ENCODE results near the gene ENG.
"Not testable (repeated sequence)": the region's sequence is repeated elsewhere in the genome, so short reads cannot be mapped to it uniquely, and the experiment has no call there.

Gene ENG

GRCh38 chr9:127790094-127790855, 64.2 kb downstream of the ENG start:
- no peak for FAIRE-seq

- no peak for FAIRE-seq
Measured at GRCh38 chr9:127789179-127789578, 65.3 kb downstream of the ENG start.

- no peak for FAIRE-seq
Measured at GRCh38 chr9:127788337-127789011, 66.0 kb downstream of the ENG start.

- no peak for FAIRE-seq
Measured at GRCh38 chr9:127786773-127787104, 67.7 kb downstream of the ENG start.

GRCh38 chr9:127785933-127786772, 68.3 kb downstream of the ENG start, which contains the start of gene CDK9:
TSS of gene CDK9 (plus strand) at chr9:127786034. CDS start at chr9:127786149, 115 bp downstream.
- no peak for FAIRE-seq

- FAIRE-seq: no peak
Measured at GRCh38 chr9:127785023-127785932, 69.2 kb downstream of the ENG start.

GRCh38 chr9:127783111-127784008, 71.1 kb downstream of the ENG start:
- no peak for FAIRE-seq

GRCh38 chr9:127781806-127782205, 72.7 kb downstream of the ENG start:
- no peak for FAIRE-seq

GRCh38 chr9:127780909-127781308, 73.5 kb downstream of the ENG start:
- FAIRE-seq: not testable (repeated sequence)

GRCh38 chr9:127780126-127780885, 74.2 kb downstream of the ENG start:
- no peak for FAIRE-seq

- FAIRE-seq: no peak
Measured at GRCh38 chr9:127779136-127779981, 75.1 kb downstream of the ENG start.

- no peak for FAIRE-seq
Measured at GRCh38 chr9:127778280-127779135, 76.0 kb downstream of the ENG start, which contains the start of gene SH2D3C. TSS of gene SH2D3C (minus strand) at chr9:127778666. CDS start at chr9:127778627, 39 bp downstream.

- no peak for FAIRE-seq
Measured at GRCh38 chr9:127777368-127777980, 77.0 kb downstream of the ENG start.

GRCh38 chr9:127776924-127777289, 77.6 kb downstream of the ENG start:
- no peak for FAIRE-seq

GRCh38 chr9:127776195-127776923, 78.1 kb downstream of the ENG start:
- FAIRE-seq: no peak

- FAIRE-seq: no peak
Measured at GRCh38 chr9:127773981-127774380, 80.5 kb downstream of the ENG start.

GRCh38 chr9:127773272-127773671, 81.2 kb downstream of the ENG start:
- FAIRE-seq: no peak
